GM19351 (cell line): ENCODE results near the gene OXNAD1.
A peak's percentile ranks its signal among the peaks of the same experiment; 100 is the strongest.
"Not testable (repeated sequence)": the region's sequence is repeated elsewhere in the genome, so short reads cannot be mapped to it uniquely, and the experiment has no call there.

Experiments
- ATAC-seq: cut with Tn5 transposase; IDR thresholded peaks from one replicate; pipeline ENCODE4 v1.9.1; 2021; ENCODE audit warnings: mild to moderate bottlenecking, moderate library complexity; ENCODE audit not compliant: unreplicated experiment

Gene OXNAD1

DNA sequence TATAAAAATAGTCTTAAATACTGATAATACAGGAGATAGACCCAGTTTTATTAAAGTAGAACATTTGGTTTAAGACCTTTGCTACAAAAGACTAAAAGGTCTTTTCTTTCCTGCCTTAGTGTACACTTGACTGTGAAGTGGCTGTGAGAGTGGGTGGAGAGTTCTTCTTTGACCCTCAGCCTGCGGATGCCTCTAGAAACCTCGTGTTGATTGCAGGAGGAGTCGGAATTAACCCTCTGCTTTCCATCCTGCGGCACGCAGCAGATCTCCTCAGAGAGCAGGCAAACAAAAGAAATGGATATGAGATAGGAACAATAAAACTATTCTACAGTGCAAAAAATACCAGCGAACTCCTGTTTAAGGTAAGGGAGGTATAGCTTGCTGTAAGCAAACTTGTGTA, 36.5 kb downstream of the OXNAD1 start:
- no peak for ATAC-seq

DNA sequence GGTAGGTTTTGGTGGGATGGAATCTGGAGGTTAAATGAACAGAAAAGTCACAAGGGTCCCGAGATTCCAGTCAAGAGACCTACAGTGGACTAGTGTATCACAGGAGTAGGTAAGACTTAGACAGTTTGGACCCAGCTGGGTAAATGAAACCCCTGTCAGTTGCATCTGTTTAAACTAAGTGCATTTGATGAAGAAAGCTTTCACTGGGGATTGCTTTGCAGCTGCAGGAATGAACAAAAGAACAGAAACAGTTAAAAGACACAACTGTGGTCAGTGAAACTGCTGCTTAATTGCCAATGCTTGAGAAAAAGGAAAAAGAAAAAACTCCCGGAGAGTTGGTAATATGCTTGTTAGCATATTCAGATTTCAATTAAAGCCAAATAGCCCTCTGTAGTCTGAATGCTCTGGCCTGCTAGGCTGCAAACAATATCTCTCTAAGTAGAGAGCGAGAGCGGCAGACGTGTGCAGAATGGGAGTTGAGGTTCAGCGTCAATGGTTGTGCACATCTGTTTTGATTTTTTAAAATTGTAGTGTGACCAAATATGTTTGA, 37.1 kb downstream of the OXNAD1 start:
- no peak for ATAC-seq

DNA sequence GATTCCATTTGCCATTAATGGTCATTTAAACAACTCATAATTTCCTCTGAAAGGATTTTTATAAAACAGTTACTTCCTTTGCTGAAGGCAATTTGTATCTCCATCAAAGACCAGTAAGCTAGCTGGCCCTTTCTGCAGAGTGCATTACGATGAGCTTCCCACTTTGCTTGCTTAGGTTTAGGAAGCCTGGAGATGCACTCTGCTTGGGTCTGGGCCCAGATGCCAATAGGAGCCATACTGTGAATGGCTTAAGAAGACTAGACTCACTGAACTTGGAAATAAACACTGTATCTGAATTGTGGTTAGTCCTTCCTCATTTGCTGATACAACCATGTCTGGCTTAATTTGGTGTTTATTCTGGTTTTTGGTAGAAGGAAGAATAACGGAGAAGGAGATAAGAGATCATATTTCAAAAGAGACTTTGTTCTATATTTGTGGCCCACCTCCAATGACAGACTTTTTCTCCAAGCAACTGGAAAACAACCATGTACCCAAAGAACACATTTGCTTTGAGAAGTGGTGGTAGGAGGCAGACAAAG, 38.1 kb downstream of the OXNAD1 start:
- no peak for ATAC-seq

DNA sequence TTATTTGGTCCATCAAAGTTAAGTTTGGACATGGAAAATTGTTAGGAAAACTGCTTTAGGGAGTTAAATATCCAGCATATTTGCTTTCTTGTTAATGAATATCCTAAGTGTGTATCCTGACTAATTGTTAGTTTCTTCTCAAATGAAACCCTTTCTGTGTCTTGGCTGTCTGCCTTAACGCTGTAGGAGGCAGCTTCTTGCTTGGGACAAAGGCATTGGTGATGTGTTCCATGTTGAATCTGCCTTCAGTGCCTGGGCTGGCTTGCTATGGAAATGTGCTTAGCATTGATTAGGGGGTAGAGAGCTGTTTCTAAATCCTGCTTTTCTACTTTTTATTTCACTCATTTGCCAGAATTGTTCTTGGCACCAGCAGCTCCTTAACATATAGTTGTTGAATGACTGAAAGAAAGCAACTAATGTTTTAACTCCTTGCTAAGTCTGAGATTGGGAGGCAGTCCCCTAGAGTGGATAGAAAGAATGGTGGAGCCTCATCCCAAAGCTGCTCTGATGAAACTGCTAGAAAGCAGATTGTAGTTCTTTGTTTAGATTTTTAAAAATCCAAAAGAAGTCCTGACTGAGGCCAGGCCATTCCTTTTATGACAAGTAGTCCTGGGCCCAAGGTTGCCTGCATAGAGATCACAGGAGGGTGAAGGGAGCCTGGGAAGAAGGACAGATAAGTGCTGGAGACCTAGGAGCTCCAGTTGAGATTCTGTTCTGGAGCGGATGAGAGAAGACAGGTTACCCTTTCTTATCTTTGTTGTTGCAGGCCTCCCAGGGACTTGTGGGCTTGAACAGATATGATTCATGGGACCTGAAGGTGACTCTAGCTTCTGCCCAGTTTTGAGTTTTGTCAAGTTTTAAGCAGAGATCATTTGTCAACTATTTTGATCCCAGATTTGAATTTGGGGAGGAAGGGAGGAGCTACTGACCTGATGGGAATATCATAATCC, 39.3 kb downstream of the OXNAD1 start:
- no peak for ATAC-seq

DNA sequence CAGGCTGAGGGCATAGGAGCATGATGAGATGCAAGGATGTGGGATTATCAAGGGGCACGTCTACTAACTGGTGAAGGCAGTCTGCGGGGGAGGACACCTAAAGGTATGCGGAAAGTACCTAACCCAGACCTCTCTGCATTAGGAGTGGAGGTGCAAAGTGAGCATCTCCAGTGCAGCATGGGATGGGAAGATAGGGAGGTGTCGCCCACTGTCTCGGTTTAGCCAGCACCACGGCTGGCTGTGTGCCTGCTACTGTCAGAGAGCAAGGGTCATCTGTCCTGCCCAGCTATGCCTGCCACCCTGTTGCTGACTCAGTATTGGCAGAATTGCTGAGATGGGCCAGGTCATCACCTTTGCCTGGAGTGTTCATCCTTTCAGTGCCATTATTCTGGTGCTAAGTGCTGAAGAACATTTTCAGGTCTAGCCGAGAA, 40.1 kb downstream of the OXNAD1 start:
- ATAC-seq: no peak

DNA sequence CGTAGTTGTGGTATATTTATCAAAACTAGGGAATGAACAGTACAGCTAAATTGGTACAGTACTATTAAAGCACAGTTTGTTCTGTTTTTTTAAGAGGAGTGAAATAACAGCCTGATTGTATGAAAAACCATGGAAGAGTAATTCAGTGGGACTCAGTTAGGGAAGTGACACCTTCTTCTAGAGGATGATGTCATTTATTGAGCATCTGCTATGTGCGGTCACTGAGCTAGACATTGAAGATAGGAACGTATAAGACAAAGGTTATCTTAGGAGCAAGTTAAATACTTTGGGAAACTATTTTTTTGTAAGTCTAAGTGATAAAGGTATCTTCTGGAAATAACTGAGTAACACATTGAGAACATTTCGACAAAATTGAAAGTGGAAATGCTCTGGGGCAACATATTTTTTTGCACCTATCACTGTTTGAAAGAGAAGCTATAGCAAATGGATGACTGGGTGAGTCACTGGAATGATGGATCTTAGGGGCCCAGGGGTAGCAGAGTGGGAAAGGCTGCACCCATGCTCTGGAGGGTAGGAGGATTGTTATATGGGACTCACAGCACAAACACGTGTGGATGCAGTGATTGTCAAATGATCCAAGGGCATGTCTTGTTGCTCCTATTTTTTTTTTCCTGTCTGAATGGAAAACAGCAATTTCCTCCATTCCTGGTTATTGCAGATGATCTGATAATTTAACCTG, 43.0 kb downstream of the OXNAD1 start:
- no peak for ATAC-seq

DNA sequence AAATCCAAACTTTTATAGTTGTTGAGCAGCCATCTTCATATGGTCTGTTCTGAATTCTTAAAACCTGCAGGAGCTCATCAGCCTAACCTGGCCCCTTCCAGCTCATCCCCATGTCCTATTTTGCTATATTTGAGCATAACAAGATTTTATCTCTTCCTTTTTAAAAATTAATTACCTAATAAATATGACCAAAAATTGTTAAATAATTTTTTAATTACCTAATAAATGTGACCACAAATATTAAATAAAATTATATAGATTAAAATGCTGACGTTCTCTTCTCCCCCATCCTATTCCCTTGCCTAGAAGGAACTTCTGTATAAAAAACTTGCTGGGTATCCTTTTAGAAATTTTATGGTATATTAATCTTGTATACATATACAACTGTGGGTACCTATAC, 43.7 kb downstream of the OXNAD1 start:
- no peak for ATAC-seq

DNA sequence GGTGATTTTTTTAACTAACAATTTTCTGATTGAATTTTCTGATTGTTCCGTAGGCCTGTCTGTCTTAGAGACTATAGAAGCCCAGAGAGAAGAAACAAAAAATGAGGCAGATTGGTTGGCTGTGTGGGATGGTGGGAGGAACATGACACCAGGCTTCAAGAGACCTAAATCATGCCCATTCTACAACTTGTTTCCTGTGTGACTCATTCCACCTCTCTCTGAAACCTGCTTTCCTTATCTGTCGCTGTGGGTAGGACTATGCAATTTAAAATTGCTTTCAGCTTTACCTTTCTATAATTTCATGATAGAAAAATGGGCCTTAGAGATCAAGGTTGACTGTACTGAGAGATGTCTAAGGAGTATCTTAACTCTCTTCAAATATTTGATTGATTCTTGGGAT, 44.5 kb downstream of the OXNAD1 start:
- ATAC-seq: peak; percentile 84

DNA sequence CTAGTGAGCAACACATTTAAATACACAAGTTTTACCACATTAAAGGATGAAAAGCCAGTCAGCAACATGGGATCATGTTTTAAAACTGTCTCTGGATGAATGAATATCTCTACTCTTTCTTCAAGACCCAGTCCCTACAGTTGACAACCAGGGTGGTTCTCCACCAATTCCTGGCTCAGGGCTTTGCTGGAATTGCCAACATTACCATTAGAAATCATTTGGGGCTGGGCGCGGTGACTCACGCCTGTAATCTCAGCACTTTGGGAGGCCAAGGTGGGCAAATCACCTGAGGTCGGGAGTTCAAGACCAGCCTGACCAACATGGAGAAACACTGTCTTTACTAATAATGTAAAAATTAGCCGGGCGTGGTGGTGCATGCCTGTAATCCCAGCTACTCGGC, 45.5 kb downstream of the OXNAD1 start:
- not testable (repeated sequence) for ATAC-seq

DNA sequence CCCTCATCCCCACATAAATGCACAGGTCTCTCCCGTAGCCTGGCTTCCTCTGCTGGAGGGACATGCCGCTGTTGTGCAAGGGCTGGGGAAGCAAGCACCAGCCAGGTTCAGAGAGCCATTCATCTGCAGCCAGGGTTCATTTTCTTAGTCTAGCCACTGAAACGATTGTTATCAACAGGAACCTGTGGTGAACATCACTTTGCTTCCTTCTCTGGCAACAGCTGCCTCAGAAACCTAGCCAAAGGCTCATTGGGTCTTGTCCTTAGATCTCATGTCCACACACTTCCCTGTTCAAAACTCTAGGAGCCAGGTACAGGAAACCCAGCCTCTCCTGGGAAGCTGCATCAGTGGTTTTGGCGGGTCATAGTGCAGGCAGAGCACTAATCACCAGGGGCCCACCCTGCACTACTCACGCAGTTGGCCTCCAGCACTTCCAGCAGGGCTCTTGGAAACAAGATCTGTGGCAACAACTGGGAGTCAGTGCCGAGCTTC, 47.0 kb downstream of the OXNAD1 start:
- peak; percentile 53 for ATAC-seq

DNA sequence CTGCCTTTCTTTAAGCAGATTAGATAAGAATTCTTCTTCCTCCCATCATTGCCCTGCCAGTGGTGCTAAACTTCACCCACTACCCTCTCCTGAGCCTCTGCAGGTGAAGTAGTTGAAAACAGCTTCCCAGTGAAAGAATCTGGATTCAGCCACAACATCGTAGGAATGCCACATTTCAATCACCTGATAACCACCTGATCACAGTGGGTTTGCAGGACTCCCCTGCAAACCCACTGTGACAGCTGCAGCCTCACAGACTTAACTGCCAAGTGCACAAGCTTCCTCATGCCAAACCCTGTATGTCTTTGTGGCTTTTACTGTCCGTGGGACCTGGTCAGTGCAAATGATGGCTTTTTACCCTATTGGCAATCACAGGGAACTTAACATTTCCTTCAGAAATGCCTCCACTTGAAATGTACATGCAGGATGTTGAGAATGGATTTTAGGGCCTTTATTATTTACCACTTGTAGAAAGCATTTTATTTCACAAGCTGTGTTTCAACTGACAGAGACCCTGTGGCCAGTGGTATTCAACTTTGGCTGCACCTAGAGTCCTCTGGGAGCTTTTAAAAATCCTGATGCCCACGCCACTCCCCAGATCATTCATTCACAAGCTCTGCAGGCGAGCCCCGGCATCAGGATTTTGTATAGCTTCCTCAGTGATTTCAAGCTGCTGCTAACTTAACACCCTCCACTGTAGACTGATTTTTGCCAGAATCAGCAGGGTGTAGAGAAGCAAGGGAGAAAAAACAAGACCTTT, 49.1 kb downstream of the OXNAD1 start:
- ATAC-seq: no peak

DNA sequence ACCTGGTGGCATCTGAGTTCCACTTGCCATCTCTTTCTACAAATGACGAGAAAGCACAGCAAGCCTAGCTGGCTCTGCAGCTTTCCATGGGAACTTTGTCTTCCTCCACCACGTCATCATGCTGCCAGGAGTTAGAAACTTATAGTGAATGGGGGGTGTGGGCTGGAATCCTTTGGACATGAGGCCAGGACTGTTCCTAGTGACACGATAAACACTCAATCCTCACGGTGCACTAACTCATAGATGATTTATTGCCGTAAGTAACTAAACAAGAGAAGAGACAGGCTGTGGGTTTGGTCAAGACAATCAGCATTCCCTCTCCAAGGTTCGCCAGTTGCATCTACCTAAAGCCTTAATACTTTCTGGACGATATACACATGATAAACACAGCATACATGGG, 50.6 kb downstream of the OXNAD1 start:
- ATAC-seq: no peak

DNA sequence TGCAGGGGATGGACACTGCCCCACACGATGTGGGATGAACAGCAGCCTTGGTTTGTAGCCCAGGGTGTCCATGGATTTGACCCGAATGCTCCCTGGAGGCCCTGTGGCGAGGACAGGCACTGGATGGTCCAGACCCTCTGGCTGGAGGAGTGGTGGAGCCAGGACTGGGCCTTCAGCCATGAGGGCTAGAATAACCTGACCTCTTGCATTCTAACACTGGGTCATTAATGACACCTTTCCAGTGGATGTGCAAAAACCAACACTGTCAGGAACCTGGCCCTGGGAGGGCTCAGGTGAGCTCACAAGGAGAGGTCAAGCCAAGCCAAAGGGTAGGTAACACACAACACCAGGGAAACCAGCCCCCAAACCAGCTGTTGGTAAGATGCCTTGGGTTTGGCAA, 51.4 kb downstream of the OXNAD1 start:
- ATAC-seq: no peak

DNA sequence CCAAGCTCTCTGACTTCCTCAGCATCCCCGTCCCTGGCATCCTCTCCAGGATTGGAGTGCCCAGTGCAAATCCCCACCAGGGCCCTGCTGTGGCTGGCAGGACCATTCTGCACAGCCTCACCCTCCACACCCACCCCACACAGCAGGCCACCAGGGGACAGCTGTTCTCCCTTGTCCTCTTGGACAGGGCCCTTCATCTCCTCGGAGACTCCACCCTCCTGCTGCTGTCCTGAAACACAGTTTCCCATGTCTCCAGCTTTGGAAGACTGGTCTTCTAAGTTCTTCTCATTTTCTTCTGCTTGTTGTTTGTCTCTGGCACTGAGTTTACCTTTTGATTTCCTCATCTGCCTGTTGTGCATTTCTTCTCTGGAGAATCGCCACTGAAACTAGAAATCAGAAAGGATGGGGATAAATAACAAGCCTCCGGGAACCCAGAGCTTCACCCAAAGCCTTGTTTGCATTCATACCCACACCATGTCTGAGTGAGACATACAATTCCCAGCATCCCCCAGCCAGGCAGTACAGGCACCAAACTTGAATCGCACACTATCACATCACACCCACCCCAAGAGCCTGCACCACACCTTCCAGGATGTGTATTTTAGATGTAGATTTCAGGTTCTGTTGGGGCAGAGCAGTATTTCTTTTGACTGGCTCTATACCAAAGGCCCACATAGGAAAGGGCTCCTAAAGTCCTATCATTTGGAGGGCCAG, 52.0 kb downstream of the OXNAD1 start:
- ATAC-seq: no peak

DNA sequence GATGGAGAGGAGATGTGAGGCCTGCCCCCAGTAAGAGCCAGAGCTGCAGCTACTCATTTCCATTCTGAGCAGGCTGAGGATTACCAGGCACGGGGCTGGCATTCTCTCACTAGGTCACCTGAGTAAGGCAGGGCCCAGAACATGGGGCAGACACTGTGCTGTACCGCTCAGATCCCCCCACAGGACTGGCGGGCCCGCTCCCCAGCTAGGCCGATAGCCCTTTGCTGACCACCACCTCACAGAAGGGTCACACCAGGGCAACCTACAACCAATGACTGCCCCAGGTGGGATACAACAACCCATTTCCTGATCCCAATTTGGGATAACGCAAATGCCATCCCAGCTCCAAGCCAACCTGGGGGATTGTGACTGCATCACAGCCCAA, 52.5 kb downstream of the OXNAD1 start:
- no peak for ATAC-seq

DNA sequence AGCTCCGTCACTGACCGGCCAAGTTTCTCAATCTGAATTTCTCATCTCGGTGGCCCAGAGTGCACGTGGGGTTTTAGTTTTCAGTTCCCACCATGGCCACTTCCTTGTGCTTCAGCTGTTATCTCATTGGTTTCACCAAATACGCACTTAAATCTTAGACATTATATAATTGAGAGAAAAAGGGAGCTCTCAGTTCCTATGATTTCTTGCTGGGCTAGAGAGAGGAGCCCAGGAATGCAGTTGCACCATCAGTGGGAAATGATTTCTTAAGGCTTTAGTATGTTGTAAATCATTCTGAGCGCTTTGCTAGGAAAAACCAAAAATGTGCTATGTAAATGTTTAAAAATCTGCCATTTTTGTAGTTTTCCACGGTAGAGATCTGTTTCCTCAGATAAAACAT, 53.2 kb downstream of the OXNAD1 start:
- no peak for ATAC-seq

DNA sequence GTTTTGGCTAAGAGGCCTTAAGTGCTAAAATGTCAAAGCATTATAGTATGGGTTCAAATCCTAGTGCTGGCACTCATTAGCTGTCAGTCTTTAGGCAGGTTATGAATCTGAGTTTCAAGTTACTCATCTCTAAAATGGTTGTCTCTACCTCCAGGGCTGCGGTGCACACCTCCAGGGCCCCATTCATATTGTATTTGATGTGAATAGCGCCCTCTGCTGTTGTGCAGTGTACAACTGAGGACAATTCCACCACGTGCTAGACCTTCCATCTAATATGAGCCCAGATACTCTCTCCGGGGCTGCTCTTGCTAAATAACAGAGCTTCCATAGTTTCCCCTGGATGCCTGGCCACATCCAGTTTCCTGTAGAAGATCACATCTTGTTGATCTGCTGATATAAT, 54.3 kb downstream of the OXNAD1 start:
- ATAC-seq: no peak

DNA sequence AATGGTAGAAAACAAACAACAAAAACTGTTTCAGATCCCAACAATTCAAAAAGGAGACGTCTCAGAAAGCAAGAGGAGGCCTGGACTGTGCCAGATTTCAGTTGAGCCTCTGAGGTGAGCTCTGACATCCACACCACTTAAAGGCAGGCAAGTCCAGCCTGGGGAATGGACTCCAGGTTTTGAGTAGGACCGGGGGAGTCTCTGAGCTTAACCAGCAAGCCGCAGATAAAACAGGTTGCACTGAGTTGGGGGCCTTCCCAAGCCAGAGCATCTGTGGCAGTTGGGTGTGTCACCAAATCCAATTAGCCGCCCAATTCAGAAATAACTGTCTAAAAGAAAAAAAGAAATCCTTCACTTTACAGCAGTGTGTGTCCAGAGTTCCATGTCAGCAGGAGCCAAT, 54.7 kb downstream of the OXNAD1 start:
- ATAC-seq: no peak

DNA sequence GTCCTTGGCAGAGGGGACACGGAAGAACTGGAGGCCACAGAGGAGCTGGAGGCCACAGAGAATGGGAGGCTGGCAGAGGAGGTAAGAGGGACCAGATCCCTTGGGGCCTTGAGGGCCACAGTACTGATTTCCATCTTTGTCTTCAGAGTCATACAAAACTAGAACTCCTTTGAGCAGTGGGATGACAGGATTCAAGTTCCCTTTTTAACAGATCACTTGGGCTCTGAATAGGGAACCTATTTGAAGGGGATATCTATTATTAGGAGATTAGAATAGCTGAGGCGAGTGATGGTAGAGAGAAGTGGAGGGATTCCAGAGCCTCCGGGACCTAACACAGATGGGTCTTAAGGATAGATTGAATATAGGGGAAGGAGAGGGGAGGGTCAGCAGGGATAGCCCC, 55.7 kb downstream of the OXNAD1 start:
- ATAC-seq: no peak

DNA sequence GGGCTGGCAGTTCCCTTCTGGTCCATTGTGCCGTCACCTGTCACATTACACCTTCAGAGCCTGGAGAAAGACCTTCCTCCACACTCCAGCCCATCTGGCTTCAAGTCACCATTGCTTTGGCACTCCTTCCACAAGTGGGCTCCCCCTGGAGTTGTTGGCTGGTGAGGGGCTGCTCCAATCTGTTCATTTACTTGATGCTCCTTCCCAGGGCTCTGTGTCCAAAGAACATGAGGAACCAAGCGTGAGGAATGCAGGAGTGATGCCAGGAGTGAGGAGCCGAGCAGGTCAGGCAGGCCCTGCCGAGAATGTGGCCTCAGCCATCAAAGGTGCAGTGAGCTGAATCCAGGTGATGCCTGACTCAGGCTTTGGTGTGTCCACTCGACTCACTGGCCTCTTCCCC, 57.2 kb downstream of the OXNAD1 start:
- no peak for ATAC-seq
